PFSK-1 (cell line): Measurements from ENCODE around the gene PTBP3. TPM values are rescaled to one million over a fixed set of nuclear protein-coding genes. Genes with fewer than 3 reads are reported as not detected.

Experiments used
- FOXP2 ChIP-seq: optimal IDR thresholded peaks from 2 replicates; pipeline ENCODE3; 2011; ENCODE audit warnings: borderline replicate concordance, control low read depth, inconsistent platforms; ENCODE audit not compliant: insufficient read depth; ENCODE audit errors: extremely low read length, extremely low read depth
- POLR2AphosphoS5 ChIP-seq: IDR thresholded peaks from 2 replicates; pipeline ENCODE4 v1.6.1; 2012; ENCODE audit warnings: low read depth, mild to moderate bottlenecking, control low read depth, low read length, moderate library complexity
- REST ChIP-seq, 2 experiments: IDR thresholded peaks; 2 replicates each; pipeline versions ENCODE4 v1.6.1 to v1.8.0; 2011 to 2012; ENCODE audit warnings: low read depth in 2 of 2, low read length in 2 of 2, control low read depth in 1 of 2, inconsistent platforms in 1 of 2, mild to moderate bottlenecking in 1 of 2, moderate library complexity in 1 of 2; ENCODE audit not compliant: insufficient read depth in 1 of 2
- SIN3A ChIP-seq: IDR thresholded peaks from 2 replicates; pipeline ENCODE4 v1.6.1; 2012; ENCODE audit warnings: mild to moderate bottlenecking, low read length, moderate library complexity, borderline replicate concordance; ENCODE audit not compliant: insufficient read depth
- TAF1 ChIP-seq: IDR thresholded peaks from 2 replicates; pipeline ENCODE4 v1.6.1; 2012; ENCODE audit warnings: low read length, control low read depth, borderline replicate concordance; ENCODE audit not compliant: insufficient read depth
- polyA plus RNA-seq: library from polyadenylated mRNA; unstranded; fragments of >200 nt; gene quantifications from one replicate; pipeline ENCODE4 v1.2.1, GENCODE V29; 2012; ENCODE audit warnings: low read depth, missing spikeins; ENCODE audit not compliant: insufficient read length

PTBP3 gene
- polyA plus RNA-seq, result 9.7 TPM

DNA sequence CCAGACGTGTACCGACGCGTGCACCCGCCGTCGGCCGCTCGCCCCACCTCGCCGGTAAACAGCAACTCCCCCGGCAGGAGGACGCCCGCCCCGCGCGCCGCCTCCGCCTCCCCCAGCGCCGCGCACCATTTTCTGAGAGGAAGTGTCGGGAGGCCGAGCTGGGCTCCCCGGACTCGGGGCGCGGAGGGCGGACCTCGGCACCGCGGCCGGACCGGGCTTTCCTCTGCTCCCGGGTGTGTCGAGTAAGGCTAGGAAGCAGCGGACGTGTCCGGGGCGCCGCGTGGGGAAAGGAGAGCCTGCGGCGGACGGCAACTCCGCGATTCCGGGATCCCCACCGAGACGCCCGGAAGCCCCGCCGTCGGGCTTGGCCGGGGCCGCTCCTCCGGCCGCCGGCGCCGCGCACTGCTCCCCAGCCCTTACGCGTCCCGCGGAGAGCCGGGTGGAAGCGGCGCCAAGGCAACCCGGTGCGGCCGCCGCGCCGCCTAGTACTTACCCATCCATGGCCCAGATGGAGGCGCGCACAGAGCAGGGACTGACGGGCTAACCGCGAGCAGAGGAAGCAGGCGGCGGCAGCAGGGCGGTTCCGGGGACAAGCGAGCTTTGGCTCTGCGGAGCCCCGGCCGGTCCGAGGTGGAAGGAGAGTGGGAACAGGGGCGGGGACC lies at the start of gene PTBP3:
Gene PTBP3 (minus strand): TSS at position 643 of the 662 bp plus-strand sequence. CDS start 35,754 bp downstream, outside the sequence.
- TF ChIP-seq FOXP2 (peak; percentile 100), SIN3A (no peak), REST (IDR thresholded peaks at IDR 0.05; ENCODE audit: insufficient read depth in 1 of 2, low read depth in 2 of 2, low read length in 2 of 2) (no peak), TAF1 (peak; percentile 46; the same call in 1 of the 2 replicates), POLR2AphosphoS5 (peak; percentile 50; the same call in 1 of the 2 replicates)

- TF ChIP-seq POLR2AphosphoS5 (no peak), TAF1 (no peak), REST (IDR thresholded peaks at IDR 0.05; ENCODE audit: insufficient read depth in 1 of 2, low read depth in 2 of 2, low read length in 2 of 2) (no peak), SIN3A (no peak), FOXP2 (no peak)
These were observed 49.3 kb upstream of the PTBP3 start for GRCh38 chr9:112382501-112383364.

DNA sequence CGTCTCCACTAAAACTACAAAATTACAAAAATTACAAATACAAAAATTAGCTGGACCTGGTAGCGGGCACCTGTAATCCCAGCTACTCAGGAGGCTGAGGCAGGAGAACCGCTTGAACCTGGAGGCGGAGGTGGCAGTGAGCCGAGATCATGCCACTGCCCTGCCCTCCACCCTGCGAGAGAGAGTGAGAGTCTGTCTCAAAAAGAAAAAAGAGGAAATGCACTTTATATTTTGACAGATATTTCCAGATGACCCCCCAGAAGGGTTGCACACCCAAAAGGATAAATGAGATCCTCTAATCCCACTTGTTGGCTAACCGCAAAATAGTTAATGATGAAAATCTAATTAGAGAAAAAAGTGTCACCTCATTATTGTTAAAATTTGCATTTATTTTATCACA lies 48.6 kb upstream of the PTBP3 start:
- TF ChIP-seq SIN3A (no peak), TAF1 (no peak), FOXP2 (no peak), REST (IDR thresholded peaks at IDR 0.05; ENCODE audit: insufficient read depth in 1 of 2, low read depth in 2 of 2, low read length in 2 of 2) (no peak), POLR2AphosphoS5 (no peak)

DNA sequence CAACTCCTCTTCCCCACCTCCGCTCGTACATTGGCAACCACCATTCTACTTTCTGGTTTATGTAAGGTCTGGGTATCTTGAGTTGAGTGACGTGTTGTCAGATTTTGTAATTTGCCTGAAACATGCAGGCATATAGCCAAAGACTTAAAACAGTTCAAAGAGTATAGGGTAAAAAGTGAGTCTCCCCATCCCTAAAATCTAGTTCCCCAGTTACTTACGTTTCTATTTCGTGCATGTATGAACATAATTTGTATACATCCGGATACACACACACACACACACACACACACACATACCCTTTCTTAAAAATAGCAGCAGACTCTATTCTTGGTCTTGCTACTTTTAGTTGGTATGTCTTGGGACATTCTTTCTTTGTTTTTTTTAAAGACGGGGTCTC lies 47.4 kb upstream of the PTBP3 start:
- TF ChIP-seq REST (IDR thresholded peaks at IDR 0.05; ENCODE audit: insufficient read depth in 1 of 2, low read depth in 2 of 2, low read length in 2 of 2) (no peak), SIN3A (no peak), FOXP2 (no peak), POLR2AphosphoS5 (no peak), TAF1 (no peak)
